GM12872 (cell line): Measurements from ENCODE around the gene PPP2R1A.

Experiments
- CTCF ChIP-seq: IDR thresholded peaks from 3 replicates; pipeline ENCODE4 v1.5.1; 2011; ENCODE audit warnings: low read depth, mild to moderate bottlenecking, low read length, moderate library complexity; ENCODE audit not compliant: insufficient read depth

PPP2R1A gene

DNA sequence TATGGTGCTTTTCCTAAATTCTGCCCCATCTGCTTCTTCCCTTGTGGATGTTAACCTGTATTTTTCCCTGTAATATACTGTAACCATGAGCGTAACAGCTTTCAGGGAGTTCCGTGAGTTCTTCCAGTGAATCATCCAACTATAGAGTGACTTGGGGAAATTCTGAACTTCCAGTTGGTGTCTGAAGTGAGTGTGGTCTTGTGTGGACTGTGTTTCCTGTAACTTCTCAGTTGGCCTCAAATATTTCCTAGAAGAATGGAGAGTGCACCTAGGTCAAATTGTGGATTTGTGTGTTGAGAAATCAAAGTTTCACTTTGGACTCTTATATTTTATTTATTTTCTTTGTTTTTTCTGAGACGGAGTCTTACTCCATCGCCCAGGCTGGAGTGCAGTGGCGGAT lies 68.6 kb downstream of the PPP2R1A start:
- TF ChIP-seq CTCF, result no peak

- no peak for TF ChIP-seq CTCF
Measured at GRCh38 chr19:52269338-52270261, 79.7 kb downstream of the PPP2R1A start, which contains the start of gene ZNF766. Gene ZNF766, plus strand, starts transcription at chr19:52269587. Its CDS starts 27 bp downstream, at chr19:52269614.

- TF ChIP-seq CTCF, result no peak
Measured at GRCh38 chr19:52270266-52270885, 80.5 kb downstream of the PPP2R1A start.

GRCh38 chr19:52273301-52273700 lies 83.4 kb downstream of the PPP2R1A start:
- TF ChIP-seq CTCF, result no peak

DNA sequence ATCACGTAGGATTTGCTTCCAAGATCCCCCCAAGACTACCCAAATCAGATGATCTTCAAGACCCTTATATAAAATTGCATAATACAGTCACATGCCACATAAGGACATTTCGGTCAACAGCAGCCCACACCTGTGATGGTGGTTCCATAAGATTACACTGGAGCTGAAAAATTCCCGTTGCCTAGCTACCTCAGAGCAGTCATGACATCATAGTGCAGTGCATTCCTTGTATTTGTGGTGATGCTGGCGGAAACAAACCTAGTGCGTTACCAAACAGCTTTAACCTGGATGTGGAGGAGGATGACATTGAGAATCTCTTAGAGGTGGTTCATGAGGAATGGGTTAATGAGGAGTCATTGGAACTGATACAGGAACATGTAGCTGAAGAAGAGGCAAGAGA lies 84.3 kb downstream of the PPP2R1A start:
- TF ChIP-seq CTCF, result no peak

DNA sequence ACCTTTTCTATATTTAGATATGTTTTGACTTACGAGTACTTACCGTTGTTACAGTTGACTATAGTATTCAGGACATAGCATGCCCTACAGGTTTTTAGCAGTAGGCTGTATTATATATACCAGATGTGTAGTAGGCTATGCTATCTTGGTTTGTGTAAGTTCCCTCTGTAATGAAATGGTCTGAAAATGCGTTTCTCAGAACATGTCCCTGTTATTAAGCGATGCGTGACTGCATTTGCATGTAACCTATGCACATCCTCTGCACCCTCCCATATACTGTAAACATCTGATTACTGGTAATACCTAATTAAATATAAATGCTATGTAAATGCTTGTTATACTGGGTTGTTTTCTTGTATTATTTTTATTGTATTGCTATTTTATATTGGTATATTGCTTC lies 86.1 kb downstream of the PPP2R1A start:
- no peak for TF ChIP-seq CTCF

DNA sequence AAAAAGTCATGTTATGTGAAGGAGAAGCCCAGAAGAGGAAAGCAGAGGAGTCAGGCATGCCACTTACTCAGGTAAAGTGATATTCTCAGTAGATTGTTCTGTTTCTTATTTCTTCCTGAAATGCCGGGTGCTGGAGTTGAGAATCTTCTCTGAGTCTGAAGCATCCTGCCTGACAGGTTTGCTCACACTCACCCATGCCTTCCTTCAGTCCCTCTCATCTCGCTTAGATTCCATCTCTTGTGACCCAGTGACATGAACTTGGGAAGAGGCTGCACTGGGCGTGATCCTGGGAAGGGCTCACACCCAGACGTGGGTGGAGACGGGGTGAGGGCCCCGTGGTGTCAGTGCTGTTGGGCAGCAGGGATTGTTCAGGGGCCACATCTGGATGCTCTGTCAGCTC lies 87.6 kb downstream of the PPP2R1A start:
- TF ChIP-seq CTCF, result no peak
